SK-N-MC (cell line): Measurements from ENCODE around the gene LRPAP1.

Source experiments
- DNase-seq: peaks from one replicate; pipeline ENCODE4 v3.0.0-alpha.2; 2011; ENCODE audit warnings: low read depth, low spot score
- H3K27ac ChIP-seq: fragments of 200-600 bp; sonication (generic); 2 replicates; pipeline ENCODE4 v1.5.1; 2016; ENCODE audit warnings: mixed run types
- H3K36me3 ChIP-seq: fragments of 200-600 bp; sonication (generic); 2 replicates; pipeline ENCODE4 v1.6.1; 2017; ENCODE audit warnings: antibody characterized with exemption, low read length, mixed read lengths; ENCODE audit not compliant: insufficient read depth
- H3K4me3 ChIP-seq: fragments of 200-600 bp; sonication (generic); 2 replicates; pipeline ENCODE4 v1.5.1; 2016
- H3K9ac ChIP-seq: fragments of 200-600 bp; sonication (generic); 2 replicates; pipeline ENCODE4 v1.8.0; 2017; ENCODE audit warnings: mixed run types, mixed read lengths; ENCODE audit not compliant: insufficient read length
- H3K9me3 ChIP-seq: fragments of 200-600 bp; sonication (generic); 2 replicates; pipeline ENCODE4 v1.6.1; 2017; ENCODE audit warnings: low read depth, mild to moderate bottlenecking, antibody characterized with exemption, low read length, moderate library complexity, mixed read lengths
- EZH2 ChIP-seq: fragments of 200-600 bp; sonication (generic); IDR thresholded peaks from one replicate; pipeline ENCODE4 v1.6.1; 2017; ENCODE audit warnings: antibody characterized with exemption
- FOXP2 ChIP-seq: optimal IDR thresholded peaks from 2 replicates; pipeline ENCODE3; 2011; ENCODE audit warnings: mild to moderate bottlenecking, moderate library complexity; ENCODE audit not compliant: insufficient read depth; ENCODE audit errors: extremely low read length, control extremely low read depth
- POLR2AphosphoS5 ChIP-seq: IDR thresholded peaks from 2 replicates; pipeline ENCODE4 v1.6.1; 2012; ENCODE audit warnings: mild to moderate bottlenecking, low read depth, low read length, borderline replicate concordance

Gene LRPAP1

DNA sequence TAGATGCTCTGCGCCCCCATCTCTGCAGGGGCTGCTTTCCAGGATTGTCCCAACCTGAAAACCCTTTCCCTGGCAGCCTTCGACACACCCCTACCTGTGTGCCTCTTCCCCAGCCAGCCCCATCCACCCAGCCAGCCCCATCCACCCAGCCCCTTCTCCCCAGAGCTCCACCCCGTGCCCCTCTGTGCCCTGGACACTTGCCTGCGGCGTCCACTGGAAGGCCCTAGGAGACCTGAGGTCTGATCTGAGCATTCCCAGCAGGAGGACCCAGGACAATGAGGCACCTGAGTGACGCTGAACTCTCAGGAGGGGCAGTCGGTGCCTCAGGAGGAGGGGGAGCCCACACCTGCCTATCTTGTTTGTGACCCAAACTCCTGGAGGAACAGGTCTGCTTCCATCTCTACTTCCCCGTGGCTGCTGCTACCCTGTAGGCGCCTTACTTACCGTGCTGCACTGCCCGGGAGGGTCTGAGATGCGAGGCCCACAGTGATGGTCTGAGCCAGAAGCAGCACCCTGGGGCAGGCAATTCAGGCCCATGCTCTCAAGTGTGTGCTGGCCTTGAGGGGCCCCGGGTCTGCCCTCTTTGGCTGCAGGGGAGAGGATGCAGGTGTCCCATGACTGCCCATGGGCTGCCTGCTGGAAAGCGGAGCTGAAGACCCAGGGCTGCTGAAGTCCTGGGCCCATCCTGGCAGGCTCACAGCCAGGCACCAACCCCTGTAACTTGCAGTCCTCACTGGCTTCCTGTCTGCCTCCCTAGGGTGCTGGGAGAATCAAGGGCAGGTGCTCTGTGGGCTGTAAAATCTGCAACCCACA, 4.9 kb downstream of the LRPAP1 start:
- no peaks in the 10 kb centered on the region for H3K9me3 ChIP-seq
- DNase-seq = no peak
- TF ChIP-seq POLR2AphosphoS5 = no peak
- no peak for TF ChIP-seq EZH2
- TF ChIP-seq FOXP2 = no peak
- H3K27ac ChIP-seq = no peak overlapping the region
- H3K9ac ChIP-seq = no peak overlapping the region
- no peak overlapping the region for H3K4me3 ChIP-seq
- H3K36me3 ChIP-seq = peaks cover 7% of the 10 kb centered on the region; the same call in 1 of the 2 replicates

DNA sequence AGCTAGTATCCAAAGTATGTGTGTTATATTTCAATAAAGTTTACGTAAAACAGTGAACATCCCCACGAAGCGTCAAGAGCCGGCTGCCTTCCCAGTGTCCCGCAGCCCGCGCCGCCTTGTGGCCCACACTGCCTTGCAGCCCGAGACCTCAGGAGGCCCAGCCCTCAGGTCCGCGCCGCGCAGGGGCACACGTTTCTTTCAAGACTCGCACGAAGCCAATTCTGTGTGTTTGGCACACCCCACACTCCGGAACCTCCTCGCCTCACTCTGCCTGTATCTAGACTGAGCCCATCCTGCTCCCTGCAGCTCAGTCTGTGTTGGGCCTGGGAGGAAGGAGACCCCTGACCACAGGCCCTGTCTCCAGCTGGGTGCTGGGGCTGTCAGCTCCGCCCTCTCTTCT, 5.8 kb downstream of the LRPAP1 start:
- H3K9ac ChIP-seq = no peak overlapping the region
- H3K9me3 ChIP-seq = no peaks in the 10 kb centered on the region
- no peak for TF ChIP-seq EZH2
- no peak for TF ChIP-seq FOXP2
- H3K27ac ChIP-seq = no peak overlapping the region
- no peak overlapping the region for H3K4me3 ChIP-seq
- DNase-seq = no peak
- peaks cover 7% of the 10 kb centered on the region; the same call in 1 of the 2 replicates for H3K36me3 ChIP-seq

DNA sequence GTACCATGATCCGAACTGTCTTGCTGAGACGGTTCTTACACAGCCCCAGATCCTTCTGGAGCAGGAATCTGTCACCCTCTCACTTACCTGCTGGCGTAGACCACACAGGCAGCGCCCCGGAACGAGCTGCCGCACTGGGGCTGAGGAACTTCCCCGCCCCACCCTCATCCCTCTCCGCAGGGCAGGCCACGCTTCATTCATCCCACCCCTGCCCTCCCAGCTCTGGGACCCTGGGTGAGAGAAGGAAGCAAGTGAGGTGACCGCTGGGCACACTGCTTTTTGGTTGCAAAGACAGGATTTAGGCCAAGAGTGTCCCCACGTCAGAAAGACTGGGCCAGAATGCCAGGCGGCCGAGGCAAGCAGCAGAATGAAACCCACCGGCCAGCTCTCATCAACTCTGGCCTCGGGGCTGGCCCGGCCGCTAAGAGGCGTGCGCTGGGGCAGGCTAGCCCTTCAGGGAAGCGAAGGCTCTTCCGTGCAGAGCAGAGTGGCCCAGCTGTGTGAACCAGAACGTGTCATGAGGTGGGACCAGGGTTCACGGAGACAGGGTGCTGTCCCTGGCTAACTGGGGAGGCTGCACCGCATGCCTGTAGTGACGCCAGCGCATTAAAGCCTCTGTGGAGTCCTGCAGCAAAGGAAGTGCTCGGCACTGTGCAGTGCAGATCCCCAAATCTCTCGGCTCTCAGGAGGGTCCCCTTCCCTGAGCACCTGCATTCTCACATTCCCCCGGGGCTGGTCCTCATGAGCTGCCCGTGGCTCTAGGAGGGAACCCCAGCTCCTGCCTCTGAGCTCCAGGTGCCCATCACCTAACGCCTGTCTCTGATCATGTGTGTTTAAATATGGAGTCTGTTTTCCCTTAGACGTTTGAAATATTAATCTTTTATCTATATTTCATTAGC, 6.4 kb downstream of the LRPAP1 start:
- Histone ChIP-seq H3K27ac (no peak overlapping the region), H3K9ac (no peak overlapping the region), H3K9me3 (no peaks in the 10 kb centered on the region), H3K4me3 (no peak overlapping the region), H3K36me3 (peaks cover 9% of the 10 kb centered on the region; the same call in 1 of the 2 replicates)
- no peak for TF ChIP-seq FOXP2
- no peak for TF ChIP-seq EZH2
- DNase-seq = no peak

DNA sequence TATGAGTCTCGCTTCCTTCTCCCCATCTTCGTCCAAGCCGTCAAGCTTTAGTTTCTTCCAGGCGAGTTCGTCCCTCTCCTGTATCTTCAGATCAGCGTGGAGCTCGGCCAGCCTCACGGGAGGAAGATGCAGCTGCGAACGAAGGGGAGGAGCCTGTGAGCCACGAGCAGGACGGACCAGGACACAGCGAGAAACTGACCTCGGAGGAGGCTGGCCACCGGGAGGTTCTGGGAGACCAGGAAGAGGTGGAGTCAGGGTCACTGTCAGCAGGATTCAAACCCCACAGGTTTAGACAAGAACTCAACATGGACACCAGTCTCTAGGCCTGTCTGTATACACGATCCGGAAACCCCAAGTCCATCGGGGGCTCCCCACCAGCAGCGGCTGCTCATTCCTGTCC, 7.3 kb downstream of the LRPAP1 start:
- H3K27ac ChIP-seq = no peak overlapping the region
- no peak for DNase-seq
- TF ChIP-seq FOXP2 = no peak
- no peak for TF ChIP-seq EZH2
- TF ChIP-seq POLR2AphosphoS5 = no peak
- H3K9ac ChIP-seq = no peak overlapping the region
- no peaks in the 10 kb centered on the region for H3K9me3 ChIP-seq
- peaks cover 12% of the 10 kb centered on the region; the same call in 1 of the 2 replicates for H3K36me3 ChIP-seq
- H3K4me3 ChIP-seq = no peak overlapping the region

DNA sequence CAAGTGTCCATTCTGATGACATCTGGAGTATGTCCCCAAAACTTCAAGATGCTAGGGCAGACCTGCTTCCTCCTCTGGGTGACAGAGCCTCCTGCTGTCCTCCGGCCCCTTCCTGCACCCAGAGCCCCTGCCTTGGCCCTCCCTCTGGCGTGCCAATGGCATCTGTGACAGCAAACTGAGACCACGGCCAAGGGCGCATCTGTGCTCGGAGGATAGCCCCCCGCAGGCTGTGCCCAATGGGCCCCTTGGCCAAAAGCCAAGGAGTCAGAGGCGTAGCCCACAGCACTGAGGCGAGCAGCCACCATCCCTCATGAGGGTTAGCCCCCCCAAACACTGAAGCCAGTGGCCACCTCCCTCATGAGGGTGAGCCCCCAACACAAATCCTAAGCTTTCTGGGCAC, 7.9 kb downstream of the LRPAP1 start:
- Histone ChIP-seq H3K4me3 (no peak overlapping the region), H3K36me3 (peaks cover 17% of the 10 kb centered on the region; the same call in 1 of the 2 replicates), H3K9me3 (no peaks in the 10 kb centered on the region), H3K27ac (no peak overlapping the region), H3K9ac (no peak overlapping the region)
- TF ChIP-seq POLR2AphosphoS5 (no peak), FOXP2 (no peak), EZH2 (no peak)
- no peak for DNase-seq

DNA sequence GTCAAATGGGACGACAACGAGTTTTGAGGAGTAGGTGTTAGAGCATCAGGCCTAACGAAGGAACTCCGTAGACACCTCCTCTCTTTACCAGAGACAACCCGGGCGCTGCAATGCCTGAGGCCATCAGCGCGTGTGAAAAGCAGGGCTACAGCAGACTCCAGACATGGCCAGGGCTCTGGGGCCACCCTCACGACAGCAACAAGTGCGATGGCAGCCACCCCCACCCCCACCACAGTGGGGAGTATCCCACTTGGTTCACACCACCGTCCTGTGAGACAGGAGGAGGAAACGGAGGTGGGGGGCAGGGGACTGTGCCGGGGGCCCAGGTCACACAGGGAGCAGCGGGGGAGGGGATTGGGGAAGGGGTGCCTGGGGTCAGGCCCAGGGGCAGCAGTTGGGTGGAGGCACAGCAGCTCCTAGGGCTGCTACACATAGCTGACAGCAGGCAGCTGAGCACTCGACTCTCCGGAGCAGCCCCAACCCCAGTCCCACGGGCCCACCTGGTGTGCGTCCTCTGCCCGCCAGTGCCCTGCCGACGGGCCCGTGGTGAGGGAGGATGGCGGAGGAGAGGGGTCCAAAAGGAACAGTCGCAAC, 8.5 kb downstream of the LRPAP1 start:
- DNase-seq = no peak
- H3K36me3 ChIP-seq = peaks cover 17% of the 10 kb centered on the region; the same call in 1 of the 2 replicates
- no peak overlapping the region for H3K9ac ChIP-seq
- no peak overlapping the region for H3K27ac ChIP-seq
- no peak overlapping the region for H3K4me3 ChIP-seq
- no peaks in the 10 kb centered on the region for H3K9me3 ChIP-seq
- TF ChIP-seq EZH2 = no peak
- TF ChIP-seq POLR2AphosphoS5 = no peak
- no peak for TF ChIP-seq FOXP2

DNA sequence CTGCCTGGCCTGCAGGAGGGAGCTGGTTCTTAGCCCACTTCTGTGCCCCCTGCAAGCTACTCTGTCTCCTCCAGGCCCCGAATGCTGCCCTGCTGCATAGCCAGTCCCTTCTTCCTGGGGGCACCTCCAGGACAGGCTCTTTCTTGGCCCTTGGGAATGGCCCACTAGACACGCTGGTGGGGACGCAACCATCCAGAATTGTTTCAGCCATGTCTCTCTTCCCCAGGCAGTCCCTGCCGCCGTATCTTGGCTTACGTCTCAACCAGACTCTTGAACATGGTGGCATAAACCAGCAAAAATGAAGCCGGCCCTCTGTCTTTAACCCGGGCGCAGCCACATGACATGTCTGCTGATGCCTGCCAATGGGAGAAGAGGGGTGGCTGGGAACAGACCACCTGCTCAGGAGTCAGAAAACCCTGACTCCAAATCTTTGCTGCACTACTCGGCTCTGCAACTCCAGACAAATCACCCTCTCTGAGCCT, 9.0 kb downstream of the LRPAP1 start:
- no peak overlapping the region for H3K9ac ChIP-seq
- no peaks in the 10 kb centered on the region for H3K9me3 ChIP-seq
- no peak for DNase-seq
- no peak overlapping the region for H3K27ac ChIP-seq
- no peak overlapping the region for H3K4me3 ChIP-seq
- H3K36me3 ChIP-seq = peaks cover 17% of the 10 kb centered on the region; the same call in 1 of the 2 replicates
- TF ChIP-seq POLR2AphosphoS5 = no peak
- no peak for TF ChIP-seq FOXP2
- no peak for TF ChIP-seq EZH2

DNA sequence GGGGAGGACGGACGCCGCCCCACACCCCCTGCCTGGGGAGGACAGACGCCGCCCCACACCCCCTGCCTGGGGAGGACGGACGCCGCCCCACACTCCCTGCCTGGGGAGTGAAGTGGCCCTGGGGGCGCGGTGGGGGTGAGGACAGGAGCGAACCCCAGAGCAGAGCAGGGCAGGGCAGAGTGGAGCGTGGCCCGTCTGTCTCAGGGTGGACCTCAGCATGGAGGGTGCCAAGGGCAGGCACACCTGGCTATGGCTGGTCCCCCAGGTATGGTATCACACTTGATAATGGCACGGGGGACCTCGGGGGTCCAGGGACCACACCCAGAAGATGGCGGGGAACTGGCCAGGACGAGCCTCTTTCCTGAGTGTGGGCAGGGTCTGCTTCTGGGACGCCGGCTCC, 9.6 kb downstream of the LRPAP1 start:
- Histone ChIP-seq H3K9me3 (no peaks in the 10 kb centered on the region), H3K4me3 (no peak overlapping the region), H3K9ac (no peak overlapping the region), H3K36me3 (peaks cover 17% of the 10 kb centered on the region; the same call in 1 of the 2 replicates), H3K27ac (no peak overlapping the region)
- TF ChIP-seq POLR2AphosphoS5 (no peak), FOXP2 (no peak), EZH2 (no peak)
- no peak for DNase-seq
